ENCODE data around the gene ADD1. TPM values are rescaled to one million over a fixed set of nuclear protein-coding genes. Genes with fewer than 3 reads are reported as not detected.
A peak's percentile ranks its signal among the peaks of the same experiment; 100 is the strongest.

Gene ADD1
- total RNA-seq, 6 experiments from 2014 or later, result 276 to 332 (median 321) TPM

DNA sequence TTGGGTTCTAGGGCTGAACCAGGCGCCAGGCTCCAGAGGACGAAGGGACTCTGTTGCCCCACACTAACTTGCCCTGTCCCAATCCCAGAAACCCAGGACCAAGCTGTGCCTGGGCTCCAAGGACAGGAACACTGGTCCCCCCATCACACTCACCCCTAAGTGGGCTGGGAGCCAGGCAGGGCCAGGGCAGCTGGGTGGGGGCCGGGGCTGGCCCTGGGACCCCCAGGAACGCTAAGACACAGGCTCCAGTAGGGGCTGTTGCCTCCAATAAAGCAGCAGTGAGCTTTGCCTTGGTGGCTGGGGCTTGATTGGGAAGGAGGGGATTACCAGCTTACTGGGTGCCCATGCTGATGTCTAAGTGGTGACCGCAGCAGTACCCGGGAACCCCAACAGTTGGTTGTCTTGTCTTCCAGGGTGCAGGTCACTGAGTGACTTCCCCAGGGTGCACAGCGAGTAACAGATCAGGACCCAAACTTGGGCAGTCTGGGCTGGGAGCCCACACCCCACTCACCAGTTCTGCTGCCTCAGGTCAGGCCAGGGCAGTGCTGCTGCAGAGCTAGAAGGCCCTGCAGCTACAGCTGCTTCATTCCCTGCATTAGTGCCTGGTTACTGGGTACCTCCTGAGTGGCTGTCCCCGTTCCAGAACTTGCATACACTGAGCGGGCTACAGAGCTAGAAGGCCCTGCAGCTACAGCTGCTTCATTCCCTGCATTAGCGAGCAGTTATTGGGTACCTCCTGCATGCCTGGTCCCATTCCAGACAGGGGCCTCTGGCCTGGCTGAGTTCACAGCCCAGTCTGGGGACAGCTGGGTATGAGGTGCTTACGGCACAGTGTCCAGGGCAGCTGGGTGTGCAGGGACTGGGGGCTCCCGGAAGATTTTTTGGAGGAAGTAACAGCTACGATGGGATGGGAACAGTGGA lies 9.4 kb upstream of the ADD1 start:
- Mint-ChIP-seq H3K27ac (no peak overlapping the region), H3K9me3 (no peaks in the 10 kb centered on the region), H3K4me1 (ENCODE audit: low read depth) (peaks cover 17% of the 10 kb centered on the region), H3K4me3 (no peak overlapping the region), H3K36me3 (ENCODE audit: low read depth) (no peaks in the 10 kb centered on the region; the same call in 1 of the 2 replicates), H3K27me3 (ENCODE audit: insufficient read depth) (peaks cover 2% of the 10 kb centered on the region; the same call in 1 of the 2 replicates)
- TF ChIP-seq, protein P1, sequence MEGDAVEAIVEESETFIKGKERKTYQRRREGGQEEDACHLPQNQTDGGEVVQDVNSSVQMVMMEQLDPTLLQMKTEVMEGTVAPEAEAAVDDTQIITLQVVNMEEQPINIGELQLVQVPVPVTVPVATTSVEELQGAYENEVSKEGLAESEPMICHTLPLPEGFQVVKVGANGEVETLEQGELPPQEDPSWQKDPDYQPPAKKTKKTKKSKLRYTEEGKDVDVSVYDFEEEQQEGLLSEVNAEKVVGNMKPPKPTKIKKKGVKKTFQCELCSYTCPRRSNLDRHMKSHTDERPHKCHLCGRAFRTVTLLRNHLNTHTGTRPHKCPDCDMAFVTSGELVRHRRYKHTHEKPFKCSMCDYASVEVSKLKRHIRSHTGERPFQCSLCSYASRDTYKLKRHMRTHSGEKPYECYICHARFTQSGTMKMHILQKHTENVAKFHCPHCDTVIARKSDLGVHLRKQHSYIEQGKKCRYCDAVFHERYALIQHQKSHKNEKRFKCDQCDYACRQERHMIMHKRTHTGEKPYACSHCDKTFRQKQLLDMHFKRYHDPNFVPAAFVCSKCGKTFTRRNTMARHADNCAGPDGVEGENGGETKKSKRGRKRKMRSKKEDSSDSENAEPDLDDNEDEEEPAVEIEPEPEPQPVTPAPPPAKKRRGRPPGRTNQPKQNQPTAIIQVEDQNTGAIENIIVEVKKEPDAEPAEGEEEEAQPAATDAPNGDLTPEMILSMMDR (IDR thresholded peaks at IDR 0.05), result no peak
- DNase-seq, result no peak

GRCh38 chr4:2835978-2836377 lies 7.7 kb upstream of the ADD1 start:
- no peak for DNase-seq
- TF ChIP-seq, protein P1 (IDR thresholded peaks at IDR 0.05), result no peak
- H3K36me3 Mint-ChIP-seq (ENCODE audit: low read depth), result peaks cover 5% of the 10 kb centered on the region; the same call in 1 of the 2 replicates
- no peak overlapping the region for H3K4me3 Mint-ChIP-seq
- H3K9me3 Mint-ChIP-seq, result no peaks in the 10 kb centered on the region
- H3K4me1 Mint-ChIP-seq (ENCODE audit: low read depth), result peaks cover 17% of the 10 kb centered on the region
- no peaks in the 10 kb centered on the region for H3K27me3 Mint-ChIP-seq (ENCODE audit: insufficient read depth)
- H3K27ac Mint-ChIP-seq, result no peak overlapping the region

DNA sequence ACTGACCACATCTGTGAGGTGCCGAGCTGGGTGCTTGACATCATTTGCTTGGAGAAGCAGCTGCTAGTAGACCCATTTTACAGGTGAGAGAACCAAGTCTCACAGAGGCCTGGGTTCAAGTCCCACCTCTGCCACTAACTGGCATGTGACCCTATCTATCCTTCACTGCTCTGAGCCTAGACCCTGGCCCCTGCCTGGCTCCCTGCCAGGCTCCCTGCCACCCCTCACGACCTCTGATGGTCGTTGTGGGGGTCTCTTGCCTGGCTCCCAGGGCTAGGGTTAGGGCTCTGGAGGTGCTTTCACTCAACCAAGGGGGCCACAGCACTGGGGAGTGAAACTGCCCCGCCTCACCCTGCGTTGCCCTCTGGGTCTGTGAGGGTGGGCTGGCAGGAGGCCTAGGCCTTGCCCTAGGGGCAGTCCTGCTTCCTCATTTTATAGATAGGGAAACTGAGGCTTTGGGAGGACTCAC lies 7.2 kb upstream of the ADD1 start:
- Mint-ChIP-seq H3K27ac (no peak overlapping the region), H3K4me1 (ENCODE audit: low read depth) (peaks cover 17% of the 10 kb centered on the region), H3K27me3 (ENCODE audit: insufficient read depth) (no peaks in the 10 kb centered on the region), H3K9me3 (no peaks in the 10 kb centered on the region), H3K36me3 (ENCODE audit: low read depth) (peaks cover 5% of the 10 kb centered on the region; the same call in 1 of the 2 replicates), H3K4me3 (no peak overlapping the region)
- DNase-seq, result no peak
- TF ChIP-seq, protein P1 (IDR thresholded peaks at IDR 0.05), result no peak

DNA sequence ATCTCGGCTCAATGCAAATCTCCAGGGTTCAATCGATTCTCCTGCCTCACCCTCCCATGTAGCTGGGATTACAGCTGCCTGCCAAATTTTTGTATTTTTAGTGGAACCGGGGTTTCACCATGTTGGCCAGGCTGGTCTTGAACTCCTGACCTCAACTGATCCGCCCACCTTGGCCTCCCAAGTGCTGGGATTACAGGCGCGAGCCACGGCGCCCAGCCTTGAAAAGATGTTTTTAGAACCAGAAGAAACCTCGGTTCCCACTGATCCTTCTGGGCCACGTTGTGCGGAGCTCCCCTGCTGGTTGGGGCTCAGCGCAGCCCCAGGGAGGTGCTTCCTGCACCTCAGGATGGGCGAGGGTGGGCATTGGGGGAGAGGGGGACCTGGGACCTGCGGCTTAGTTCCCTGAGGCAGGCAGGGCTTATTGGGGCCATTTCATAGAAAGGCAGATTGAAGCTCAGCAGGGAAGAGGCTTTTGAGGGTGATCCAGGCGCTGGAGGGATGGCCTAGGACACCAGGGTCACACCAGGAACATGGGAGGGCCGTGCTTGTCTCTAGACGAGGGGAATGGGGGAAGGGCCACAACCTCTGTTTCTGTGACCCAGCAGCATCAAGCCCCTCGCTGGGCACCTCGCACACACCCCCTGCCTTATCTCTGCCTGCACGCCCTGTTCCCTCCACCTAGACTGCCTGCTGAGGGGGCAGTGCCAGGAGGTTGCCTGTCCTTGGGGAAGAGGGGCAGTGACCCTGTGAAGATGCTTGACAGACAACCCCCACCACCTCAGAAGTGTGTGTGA lies 6.3 kb upstream of the ADD1 start:
- peaks cover 5% of the 10 kb centered on the region; the same call in 1 of the 2 replicates for H3K36me3 Mint-ChIP-seq (ENCODE audit: low read depth)
- H3K27me3 Mint-ChIP-seq (ENCODE audit: insufficient read depth), result no peaks in the 10 kb centered on the region
- TF ChIP-seq, protein P1 (IDR thresholded peaks at IDR 0.05), result 0 out of 2 replicates have a peak, but pooled peaks have one; percentile 10
- peak overlapping the region; percentile 71 for H3K27ac Mint-ChIP-seq
- peak overlapping the region; percentile 57; the same call in 1 of the 2 replicates for H3K4me3 Mint-ChIP-seq
- DNase-seq, result no peak
- no peaks in the 10 kb centered on the region for H3K9me3 Mint-ChIP-seq
- H3K4me1 Mint-ChIP-seq (ENCODE audit: low read depth), result peaks cover 18% of the 10 kb centered on the region

- TF ChIP-seq, protein P1 (IDR thresholded peaks at IDR 0.05), result no peak
- Mint-ChIP-seq H3K4me3 (peak overlapping the region; percentile 57), H3K9me3 (no peaks in the 10 kb centered on the region), H3K27ac (peak overlapping the region; percentile 71), H3K4me1 (ENCODE audit: low read depth) (peaks cover 25% of the 10 kb centered on the region), H3K27me3 (ENCODE audit: insufficient read depth) (no peaks in the 10 kb centered on the region), H3K36me3 (ENCODE audit: low read depth) (peaks cover 9% of the 10 kb centered on the region; the same call in 1 of the 2 replicates)
- DNase-seq, result peak; percentile 22
Measured at GRCh38 chr4:2837904-2838496, 5.6 kb upstream of the ADD1 start.

Measured in HFFc6 (cell line).